GM21390 (cell line): ENCODE results near the gene ANK3.
A peak's percentile ranks its signal among the peaks of the same experiment; 100 is the strongest.

Source experiments
- ATAC-seq: cut with Tn5 transposase; IDR thresholded peaks from one replicate; pipeline ENCODE4 v1.9.1; 2021; ENCODE audit not compliant: unreplicated experiment

ANK3 gene

GRCh38 chr10:60105295-60105695 is 284.4 kb downstream of the ANK3 start:
- no peak for ATAC-seq

- no peak for ATAC-seq
These were observed 287.9 kb downstream of the ANK3 start for GRCh38 chr10:60101821-60102220.

GRCh38 chr10:60099998-60100747 is 289.5 kb downstream of the ANK3 start:
- ATAC-seq = peak; percentile 40

- ATAC-seq = no peak
These were observed 290.7 kb downstream of the ANK3 start for GRCh38 chr10:60098677-60099601.

- peak; percentile 75 for ATAC-seq
These were observed 292.7 kb downstream of the ANK3 start for GRCh38 chr10:60096761-60097513.

- ATAC-seq = peak; percentile 58
These were observed 296.4 kb downstream of the ANK3 start for GRCh38 chr10:60093317-60093716.

- ATAC-seq = peak; percentile 81
These were observed 302.8 kb downstream of the ANK3 start for GRCh38 chr10:60086862-60087261.

- ATAC-seq = no peak
These were observed 303.3 kb downstream of the ANK3 start for GRCh38 chr10:60086421-60086820.

- ATAC-seq = no peak
These were observed 306.8 kb downstream of the ANK3 start for GRCh38 chr10:60082744-60083344.

- ATAC-seq = no peak
These were observed 307.3 kb downstream of the ANK3 start for GRCh38 chr10:60082341-60082740.

GRCh38 chr10:60073781-60074656 is 315.7 kb downstream of the ANK3 start:
- peak; percentile 94 for ATAC-seq

GRCh38 chr10:60073397-60073780 is 316.3 kb downstream of the ANK3 start:
- ATAC-seq = no peak

GRCh38 chr10:60069311-60069710 is 320.4 kb downstream of the ANK3 start:
- ATAC-seq = no peak

- no peak for ATAC-seq
These were observed 339.3 kb downstream of the ANK3 start for GRCh38 chr10:60050366-60050765.

GRCh38 chr10:60048091-60048501 is 341.6 kb downstream of the ANK3 start:
- ATAC-seq = no peak

GRCh38 chr10:60045571-60045970 is 344.1 kb downstream of the ANK3 start:
- no peak for ATAC-seq

GRCh38 chr10:60044971-60045370 is 344.7 kb downstream of the ANK3 start:
- no peak for ATAC-seq

- ATAC-seq = no peak
These were observed 345.4 kb downstream of the ANK3 start for GRCh38 chr10:60044242-60044641.

GRCh38 chr10:60043561-60044241 is 346.0 kb downstream of the ANK3 start:
- no peak for ATAC-seq
